ENCODE results near the gene IRX1.

Gene IRX1

GRCh38 chr5:3600106-3601060 lies 4.8 kb downstream of the IRX1 start:
- no peak for DNase-seq (ENCODE audit: low spot score)

GRCh38 chr5:3601061-3601710 lies 5.6 kb downstream of the IRX1 start:
- DNase-seq (ENCODE audit: low spot score): no peak

- no peak for DNase-seq (ENCODE audit: low spot score)
Measured at GRCh38 chr5:3601911-3602782, 6.5 kb downstream of the IRX1 start.

- no peak for DNase-seq (ENCODE audit: low spot score)
Measured at GRCh38 chr5:3602785-3603502, 7.3 kb downstream of the IRX1 start.

GRCh38 chr5:3604501-3604900 lies 8.9 kb downstream of the IRX1 start:
- no peak for DNase-seq (ENCODE audit: low spot score)

GRCh38 chr5:3605298-3606010 lies 9.8 kb downstream of the IRX1 start:
- DNase-seq (ENCODE audit: low spot score): no peak

GRCh38 chr5:3606121-3606831 lies 10.6 kb downstream of the IRX1 start:
- no peak for DNase-seq (ENCODE audit: low spot score)

GRCh38 chr5:3607541-3608181 lies 12.0 kb downstream of the IRX1 start:
- DNase-seq (ENCODE audit: low spot score): no peak

- DNase-seq (ENCODE audit: low spot score): no peak
Measured at GRCh38 chr5:3609120-3609681, 13.6 kb downstream of the IRX1 start.

- DNase-seq (ENCODE audit: low spot score): no peak
Measured at GRCh38 chr5:3612591-3613042, 17.0 kb downstream of the IRX1 start.

GRCh38 chr5:3613726-3614125 lies 18.1 kb downstream of the IRX1 start:
- no peak for DNase-seq (ENCODE audit: low spot score)

GRCh38 chr5:3615217-3615616 lies 19.6 kb downstream of the IRX1 start:
- DNase-seq (ENCODE audit: low spot score): no peak

GRCh38 chr5:3615829-3616228 lies 20.2 kb downstream of the IRX1 start:
- DNase-seq (ENCODE audit: low spot score): no peak

GRCh38 chr5:3619579-3619978 lies 23.9 kb downstream of the IRX1 start:
- no peak for DNase-seq (ENCODE audit: low spot score)

- no peak for DNase-seq (ENCODE audit: low spot score)
Measured at GRCh38 chr5:3622961-3623360, 27.3 kb downstream of the IRX1 start.

GRCh38 chr5:3625626-3626025 lies 30.0 kb downstream of the IRX1 start:
- no peak for DNase-seq (ENCODE audit: low spot score)

GRCh38 chr5:3634061-3634460 lies 38.4 kb downstream of the IRX1 start:
- DNase-seq (ENCODE audit: low spot score): no peak

- DNase-seq (ENCODE audit: low spot score): no peak
Measured at GRCh38 chr5:3639175-3639574, 43.5 kb downstream of the IRX1 start.

- DNase-seq (ENCODE audit: low spot score): no peak
Measured at GRCh38 chr5:3642231-3642630, 46.6 kb downstream of the IRX1 start.
